Effector CD8-positive, alpha-beta T cell (primary cell): ENCODE data around the gene PIGS.

Source experiments
- DNase-seq: peaks from one replicate; lab custom pipeline; 2025; lab: John Stamatoyannopoulos, UW

The PIGS gene

GRCh38 chr17:28506763-28507487 is 64.4 kb downstream of the PIGS start:
- no peak for DNase-seq

- no peak for DNase-seq
Observed at GRCh38 chr17:28505986-28506665, 65.2 kb downstream of the PIGS start, which contains the start of gene FOXN1. Gene FOXN1 (plus strand): TSS chr17:28506348. CDS start chr17:28523970, 17,622 bp downstream.

- DNase-seq = no peak
Observed at GRCh38 chr17:28503420-28503819, 67.9 kb downstream of the PIGS start.
